Glutamatergic neuron (in vitro differentiated cells): ENCODE data around the gene PRPSAP2. TPM values are rescaled to one million over a fixed set of nuclear protein-coding genes. Genes with fewer than 3 reads are reported as not detected.

Experiments
- DNase-seq: peaks from one replicate; pipeline ENCODE4 v3.0.0; 2022
- H3K27ac Mint-ChIP-seq: one replicate; pipeline ENCODE4 v1.8.0; 2020; ENCODE audit warnings: mild to moderate bottlenecking, mixed read lengths, inconsistent platforms; ENCODE audit not compliant: unreplicated experiment
- H3K27me3 Mint-ChIP-seq: one replicate; pipeline ENCODE4 v1.8.0; 2020; ENCODE audit warnings: mild to moderate bottlenecking, moderate library complexity, mixed read lengths, inconsistent platforms; ENCODE audit not compliant: unreplicated experiment
- H3K36me3 Mint-ChIP-seq: one replicate; pipeline ENCODE4 v1.8.0; 2020; ENCODE audit warnings: mild to moderate bottlenecking, mixed read lengths, inconsistent platforms; ENCODE audit not compliant: unreplicated experiment
- H3K4me1 Mint-ChIP-seq: one replicate; pipeline ENCODE4 v1.8.0; 2020; ENCODE audit warnings: mild to moderate bottlenecking, low read depth, mixed read lengths, inconsistent platforms; ENCODE audit not compliant: unreplicated experiment
- H3K4me3 Mint-ChIP-seq: one replicate; pipeline ENCODE4 v1.8.0; 2020; ENCODE audit warnings: mild to moderate bottlenecking, mixed read lengths, inconsistent platforms; ENCODE audit not compliant: unreplicated experiment
- H3K9me3 Mint-ChIP-seq: one replicate; pipeline ENCODE4 v1.8.0; 2020; ENCODE audit warnings: mild to moderate bottlenecking, moderate library complexity, mixed read lengths, inconsistent platforms; ENCODE audit not compliant: unreplicated experiment
- CTCF ChIP-seq: fragments of 200-600 bp; sonication (generic); IDR thresholded peaks from one replicate; pipeline ENCODE4 v1.5.0; 2021; ENCODE audit not compliant: partially characterized antibody, unreplicated experiment
- total RNA-seq: library from RNA; stranded (reverse); fragmentation: NEBNext Ultra II Directional; extraction: Animal tissue kit (Norgen Biotek cat#: 25700); gene quantifications from one replicate; pipeline ENCODE4 v1.2.1, GENCODE V29; 2021; ENCODE audit not compliant: unreplicated experiment

Gene PRPSAP2
- total RNA-seq, 1 donor from 2014 or later, result 76.0 TPM

GRCh38 chr17:18850679-18851078, 7.3 kb upstream of the PRPSAP2 start:
- no peak overlapping the region for H3K4me3 Mint-ChIP-seq
- DNase-seq, result no peak
- peaks cover 6% of the 10 kb centered on the region for H3K4me1 Mint-ChIP-seq
- no peak overlapping the region for H3K27ac Mint-ChIP-seq
- no peak for TF ChIP-seq CTCF
- H3K27me3 Mint-ChIP-seq, result peaks cover 2% of the 10 kb centered on the region
- peaks cover 2% of the 10 kb centered on the region for H3K9me3 Mint-ChIP-seq
- no peaks in the 10 kb centered on the region for H3K36me3 Mint-ChIP-seq

GRCh38 chr17:18851201-18851600, 6.7 kb upstream of the PRPSAP2 start:
- Mint-ChIP-seq H3K36me3 (no peaks in the 10 kb centered on the region), H3K27me3 (peaks cover 2% of the 10 kb centered on the region), H3K27ac (no peak overlapping the region), H3K4me3 (no peak overlapping the region), H3K9me3 (peaks cover 6% of the 10 kb centered on the region), H3K4me1 (peaks cover 6% of the 10 kb centered on the region)
- no peak for DNase-seq
- no peak for TF ChIP-seq CTCF

- H3K9me3 Mint-ChIP-seq, result peaks cover 5% of the 10 kb centered on the region
- TF ChIP-seq CTCF, result no peak
- DNase-seq, result no peak
- H3K4me3 Mint-ChIP-seq, result peak overlapping the region; percentile 95
- H3K27ac Mint-ChIP-seq, result peak overlapping the region; percentile 11
- peaks cover 7% of the 10 kb centered on the region for H3K4me1 Mint-ChIP-seq
- H3K27me3 Mint-ChIP-seq, result peaks cover 2% of the 10 kb centered on the region
- H3K36me3 Mint-ChIP-seq, result no peaks in the 10 kb centered on the region
These were observed 3.0 kb upstream of the PRPSAP2 start for GRCh38 chr17:18854956-18855355.

GRCh38 chr17:18855831-18856569, 1.9 kb upstream of the PRPSAP2 start:
- Mint-ChIP-seq H3K4me1 (peaks cover 10% of the 10 kb centered on the region), H3K27me3 (peaks cover 2% of the 10 kb centered on the region), H3K27ac (peak overlapping the region; percentile 95), H3K9me3 (peaks cover 5% of the 10 kb centered on the region), H3K36me3 (no peaks in the 10 kb centered on the region), H3K4me3 (peak overlapping the region; percentile 95)
- TF ChIP-seq CTCF, result no peak
- DNase-seq, result peak; percentile 87

DNA sequence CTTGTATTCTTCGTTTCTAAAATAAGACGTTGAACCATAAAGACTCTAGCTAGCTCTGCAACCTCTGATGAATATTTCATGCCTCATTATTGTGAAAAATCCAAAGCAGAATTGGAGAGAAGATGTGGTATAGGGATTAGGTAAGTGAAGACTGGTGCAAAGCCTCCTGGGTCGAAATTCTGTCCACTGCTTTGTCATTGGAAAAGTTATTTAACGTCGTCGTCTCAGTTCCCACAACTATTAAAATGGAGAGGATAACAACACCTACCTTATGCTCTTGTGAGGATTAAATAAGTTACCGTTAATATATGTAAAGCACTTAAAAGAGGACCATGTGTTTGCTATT, 1.4 kb upstream of the PRPSAP2 start:
- DNase-seq, result no peak
- Mint-ChIP-seq H3K36me3 (no peaks in the 10 kb centered on the region), H3K27ac (peak overlapping the region; percentile 95), H3K9me3 (peaks cover 5% of the 10 kb centered on the region), H3K4me3 (peak overlapping the region; percentile 95), H3K4me1 (peaks cover 12% of the 10 kb centered on the region), H3K27me3 (peaks cover 2% of the 10 kb centered on the region)
- TF ChIP-seq CTCF, result no peak
